Central memory CD8-positive, alpha-beta T cell (primary cell): ENCODE data around the gene MRPS27.

ENCODE experiments used
- ATAC-seq: fragments of 150-1000 bp; cut with Tn5 transposase; replicated peaks from 2 replicates; pipeline ENCODE4 v1.10.0; 2022; ENCODE audit warnings: mild to moderate bottlenecking, moderate FRiP score, moderate number of reproducible peaks; ENCODE audit not compliant: poor library complexity, severe bottlenecking; ENCODE audit errors: extremely low read depth
- DNase-seq, 2 donors: peaks; one replicate each; pipeline ENCODE4 v3.0.0; 2021; ENCODE audit warnings: low spot score in 2 of 2
- H3K27ac Mint-ChIP-seq: one replicate; pipeline ENCODE4 v1.8.0; 2022; ENCODE audit warnings: low read depth, mild to moderate bottlenecking, moderate library complexity, mixed read lengths
- H3K27me3 Mint-ChIP-seq: one replicate; pipeline ENCODE4 v1.8.0; 2022; ENCODE audit warnings: mixed read lengths
- H3K36me3 Mint-ChIP-seq: one replicate; pipeline ENCODE4 v1.8.0; 2022; ENCODE audit warnings: mild to moderate bottlenecking, moderate library complexity, mixed read lengths; ENCODE audit not compliant: insufficient read depth
- H3K4me1 Mint-ChIP-seq: one replicate; pipeline ENCODE4 v1.8.0; 2022; ENCODE audit warnings: mixed read lengths
- H3K4me3 Mint-ChIP-seq: one replicate; pipeline ENCODE4 v1.8.0; 2022; ENCODE audit warnings: mild to moderate bottlenecking, moderate library complexity, mixed read lengths
- H3K9me3 Mint-ChIP-seq: one replicate; pipeline ENCODE4 v1.8.0; 2022; ENCODE audit warnings: mixed read lengths

The MRPS27 gene

GRCh38 chr5:72228960-72229359 is 91.1 kb downstream of the MRPS27 start:
- DNase-seq (no peak), ATAC-seq (no peak)
- Mint-ChIP-seq H3K9me3 (no peaks in the 10 kb centered on the region), H3K27ac (no peak overlapping the region), H3K4me1 (peaks cover 13% of the 10 kb centered on the region), H3K27me3 (no peaks in the 10 kb centered on the region), H3K36me3 (peaks cover 27% of the 10 kb centered on the region), H3K4me3 (no peak overlapping the region)

- no peaks in the 10 kb centered on the region for H3K9me3 Mint-ChIP-seq
- H3K27me3 Mint-ChIP-seq, result no peaks in the 10 kb centered on the region
- peaks cover under 1% of the 10 kb centered on the region for H3K4me1 Mint-ChIP-seq
- ATAC-seq (no peak), DNase-seq (no peak)
- H3K4me3 Mint-ChIP-seq, result no peak overlapping the region
- peaks cover 32% of the 10 kb centered on the region for H3K36me3 Mint-ChIP-seq
- no peak overlapping the region for H3K27ac Mint-ChIP-seq
Measured at GRCh38 chr5:72226950-72227349, 93.1 kb downstream of the MRPS27 start.

- DNase-seq (no peak), ATAC-seq (no peak)
- Mint-ChIP-seq H3K4me1 (no peaks in the 10 kb centered on the region), H3K4me3 (no peak overlapping the region), H3K36me3 (peaks cover 40% of the 10 kb centered on the region), H3K27ac (no peak overlapping the region), H3K27me3 (no peaks in the 10 kb centered on the region), H3K9me3 (no peaks in the 10 kb centered on the region)
Measured at GRCh38 chr5:72225741-72226140, 94.3 kb downstream of the MRPS27 start.

- peaks cover 46% of the 10 kb centered on the region for H3K36me3 Mint-ChIP-seq
- H3K27ac Mint-ChIP-seq, result no peak overlapping the region
- no peak for DNase-seq
- no peaks in the 10 kb centered on the region for H3K4me1 Mint-ChIP-seq
- H3K4me3 Mint-ChIP-seq, result no peak overlapping the region
- H3K9me3 Mint-ChIP-seq, result no peaks in the 10 kb centered on the region
- ATAC-seq, result no peak
- H3K27me3 Mint-ChIP-seq, result no peaks in the 10 kb centered on the region
Measured at GRCh38 chr5:72224946-72225463, 95.0 kb downstream of the MRPS27 start.

- H3K27me3 Mint-ChIP-seq, result no peaks in the 10 kb centered on the region
- no peaks in the 10 kb centered on the region for H3K4me1 Mint-ChIP-seq
- peaks cover 50% of the 10 kb centered on the region for H3K36me3 Mint-ChIP-seq
- no peak overlapping the region for H3K4me3 Mint-ChIP-seq
- H3K27ac Mint-ChIP-seq, result no peak overlapping the region
- H3K9me3 Mint-ChIP-seq, result no peaks in the 10 kb centered on the region
- no peak for ATAC-seq
- DNase-seq, result no peak
Measured at GRCh38 chr5:72223371-72223770, 96.7 kb downstream of the MRPS27 start.

GRCh38 chr5:72222521-72222920 is 97.5 kb downstream of the MRPS27 start:
- DNase-seq (no peak), ATAC-seq (no peak)
- no peak overlapping the region for H3K27ac Mint-ChIP-seq
- H3K9me3 Mint-ChIP-seq, result no peaks in the 10 kb centered on the region
- H3K4me1 Mint-ChIP-seq, result no peaks in the 10 kb centered on the region
- peaks cover 51% of the 10 kb centered on the region for H3K36me3 Mint-ChIP-seq
- H3K4me3 Mint-ChIP-seq, result no peak overlapping the region
- no peaks in the 10 kb centered on the region for H3K27me3 Mint-ChIP-seq

GRCh38 chr5:72221541-72221940 is 98.5 kb downstream of the MRPS27 start:
- Mint-ChIP-seq H3K27me3 (no peaks in the 10 kb centered on the region), H3K4me3 (no peak overlapping the region), H3K4me1 (no peaks in the 10 kb centered on the region), H3K36me3 (peaks cover 47% of the 10 kb centered on the region), H3K27ac (no peak overlapping the region), H3K9me3 (no peaks in the 10 kb centered on the region)
- ATAC-seq, result no peak
- DNase-seq, result no peak

GRCh38 chr5:72221099-72221498 is 98.9 kb downstream of the MRPS27 start:
- H3K4me3 Mint-ChIP-seq, result no peak overlapping the region
- no peaks in the 10 kb centered on the region for H3K4me1 Mint-ChIP-seq
- peaks cover 44% of the 10 kb centered on the region for H3K36me3 Mint-ChIP-seq
- H3K9me3 Mint-ChIP-seq, result no peaks in the 10 kb centered on the region
- DNase-seq, result no peak
- H3K27me3 Mint-ChIP-seq, result no peaks in the 10 kb centered on the region
- ATAC-seq, result no peak
- H3K27ac Mint-ChIP-seq, result no peak overlapping the region

- no peaks in the 10 kb centered on the region for H3K4me1 Mint-ChIP-seq
- DNase-seq (no peak), ATAC-seq (no peak)
- H3K27ac Mint-ChIP-seq, result no peak overlapping the region
- H3K27me3 Mint-ChIP-seq, result no peaks in the 10 kb centered on the region
- H3K9me3 Mint-ChIP-seq, result no peaks in the 10 kb centered on the region
- H3K4me3 Mint-ChIP-seq, result no peak overlapping the region
- peaks cover 20% of the 10 kb centered on the region for H3K36me3 Mint-ChIP-seq
Measured at GRCh38 chr5:72216756-72217155, 103.3 kb downstream of the MRPS27 start.

GRCh38 chr5:72214168-72214567 is 105.9 kb downstream of the MRPS27 start:
- H3K27ac Mint-ChIP-seq, result no peak overlapping the region
- no peak for ATAC-seq
- no peaks in the 10 kb centered on the region for H3K9me3 Mint-ChIP-seq
- no peaks in the 10 kb centered on the region for H3K27me3 Mint-ChIP-seq
- H3K36me3 Mint-ChIP-seq, result peaks cover 2% of the 10 kb centered on the region
- H3K4me3 Mint-ChIP-seq, result no peak overlapping the region
- H3K4me1 Mint-ChIP-seq, result no peaks in the 10 kb centered on the region
- no peak for DNase-seq

- H3K4me3 Mint-ChIP-seq, result no peak overlapping the region
- DNase-seq, result no peak
- no peaks in the 10 kb centered on the region for H3K9me3 Mint-ChIP-seq
- no peak overlapping the region for H3K27ac Mint-ChIP-seq
- H3K27me3 Mint-ChIP-seq, result no peaks in the 10 kb centered on the region
- ATAC-seq, result no peak
- peaks cover 2% of the 10 kb centered on the region for H3K36me3 Mint-ChIP-seq
- no peaks in the 10 kb centered on the region for H3K4me1 Mint-ChIP-seq
Measured at GRCh38 chr5:72213482-72213881, 106.6 kb downstream of the MRPS27 start.

GRCh38 chr5:72212171-72212570 is 107.9 kb downstream of the MRPS27 start:
- no peak overlapping the region for H3K27ac Mint-ChIP-seq
- H3K27me3 Mint-ChIP-seq, result no peaks in the 10 kb centered on the region
- no peak for ATAC-seq
- no peaks in the 10 kb centered on the region for H3K9me3 Mint-ChIP-seq
- DNase-seq, result no peak
- H3K4me3 Mint-ChIP-seq, result no peak overlapping the region
- no peaks in the 10 kb centered on the region for H3K36me3 Mint-ChIP-seq
- H3K4me1 Mint-ChIP-seq, result no peaks in the 10 kb centered on the region

GRCh38 chr5:72210888-72211678 is 109.0 kb downstream of the MRPS27 start:
- Mint-ChIP-seq H3K27ac (no peak overlapping the region), H3K9me3 (no peaks in the 10 kb centered on the region), H3K4me3 (no peak overlapping the region), H3K27me3 (no peaks in the 10 kb centered on the region), H3K4me1 (no peaks in the 10 kb centered on the region), H3K36me3 (no peaks in the 10 kb centered on the region)
- no peak for ATAC-seq
- no peak for DNase-seq
